Measurements from ENCODE around the gene GTF2F2.
"Not testable (repeated sequence)": the region's sequence is repeated elsewhere in the genome, so short reads cannot be mapped to it uniquely, and the experiment has no call there.

DNA sequence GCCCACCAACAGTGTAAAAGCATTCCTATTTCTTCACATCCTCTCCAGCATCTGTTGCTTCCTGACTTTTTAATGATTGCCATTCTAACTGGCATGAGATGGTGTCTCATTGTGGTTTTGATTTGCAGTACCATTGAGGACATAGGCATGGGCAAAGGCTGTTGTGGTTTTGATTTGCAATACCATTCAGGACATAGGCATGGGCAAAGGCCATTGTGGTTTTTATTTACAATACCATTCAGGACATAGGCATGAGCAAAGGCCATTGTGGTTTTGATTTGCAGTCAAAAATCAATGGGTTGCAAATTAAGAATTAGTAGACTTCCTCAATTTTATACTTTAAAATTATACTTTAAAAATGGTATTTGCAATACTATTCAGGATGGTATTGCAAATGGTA lies 69.2 kb downstream of the GTF2F2 start:
- TF ChIP-seq BHLHE40 (IDR thresholded peaks at IDR 0.05; ENCODE audit: borderline replicate concordance); FOXA1 (IDR thresholded peaks at IDR 0.05); SP1 (IDR thresholded peaks at IDR 0.05); LEF1 (IDR thresholded peaks at IDR 0.05; ENCODE audit: borderline replicate concordance); FOXM1 (IDR thresholded peaks at IDR 0.05; ENCODE audit: borderline replicate concordance); ELF4 (IDR thresholded peaks at IDR 0.05); L3MBTL2 (conservative IDR thresholded peaks at IDR 0.05): not testable (repeated sequence)
- TF ChIP-seq, protein P1, sequence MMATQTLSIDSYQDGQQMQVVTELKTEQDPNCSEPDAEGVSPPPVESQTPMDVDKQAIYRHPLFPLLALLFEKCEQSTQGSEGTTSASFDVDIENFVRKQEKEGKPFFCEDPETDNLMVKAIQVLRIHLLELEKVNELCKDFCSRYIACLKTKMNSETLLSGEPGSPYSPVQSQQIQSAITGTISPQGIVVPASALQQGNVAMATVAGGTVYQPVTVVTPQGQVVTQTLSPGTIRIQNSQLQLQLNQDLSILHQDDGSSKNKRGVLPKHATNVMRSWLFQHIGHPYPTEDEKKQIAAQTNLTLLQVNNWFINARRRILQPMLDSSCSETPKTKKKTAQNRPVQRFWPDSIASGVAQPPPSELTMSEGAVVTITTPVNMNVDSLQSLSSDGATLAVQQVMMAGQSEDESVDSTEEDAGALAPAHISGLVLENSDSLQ (IDR thresholded peaks at IDR 0.05): not testable (repeated sequence)

Measured in HEK293T (cell line).